Fibroblast of villous mesenchyme (primary cell): Measurements from ENCODE around the gene SOWAHA. TPM values are rescaled to one million over a fixed set of nuclear protein-coding genes. Genes with fewer than 3 reads are reported as not detected.

ENCODE experiments used
- DNase-seq: peaks from one replicate; pipeline ENCODE4 v3.0.0-alpha.2; 2010; ENCODE audit warnings: low read depth
- H3K4me3 ChIP-seq: 2 replicates; pipeline ENCODE4 v1.5.1; 2011; ENCODE audit warnings: low read depth, mild to moderate bottlenecking, low read length
- total RNA-seq: library from RNA; depleted of rRNA; stranded (reverse); fragments of >200 nt; gene quantifications from 2 replicates; pipeline ENCODE4 v1.2.3, GENCODE V29; 2012
- TF ChIP-seq, protein P1 (sequence below): IDR thresholded peaks from 2 replicates; pipeline ENCODE4 v1.5.1; 2012; ENCODE audit warnings: low read depth, mild to moderate bottlenecking, low read length; ENCODE audit not compliant: insufficient read depth

The SOWAHA gene
- total RNA-seq, 1 donor = under 0.01 TPM

DNA sequence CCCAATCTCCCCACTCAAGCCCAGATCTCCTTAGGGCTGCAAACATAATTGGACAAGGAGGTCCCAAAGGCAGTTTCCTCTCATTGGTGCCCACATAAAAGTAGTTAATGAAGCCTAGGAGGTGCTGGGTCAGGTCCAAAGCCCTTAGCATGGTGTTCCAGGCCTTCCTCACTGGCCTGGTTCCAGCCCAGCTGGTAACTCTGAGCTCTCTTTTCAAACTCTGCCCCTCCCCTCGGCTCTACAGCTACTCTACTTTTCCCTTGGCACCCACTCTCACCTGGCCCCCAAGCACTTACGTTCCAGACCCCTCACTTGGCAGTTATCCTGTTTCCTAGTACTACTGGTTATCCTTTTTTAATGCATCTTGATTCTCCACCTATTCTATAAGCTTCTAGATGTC, 46.0 kb upstream of the SOWAHA start:
- TF ChIP-seq, protein P1, sequence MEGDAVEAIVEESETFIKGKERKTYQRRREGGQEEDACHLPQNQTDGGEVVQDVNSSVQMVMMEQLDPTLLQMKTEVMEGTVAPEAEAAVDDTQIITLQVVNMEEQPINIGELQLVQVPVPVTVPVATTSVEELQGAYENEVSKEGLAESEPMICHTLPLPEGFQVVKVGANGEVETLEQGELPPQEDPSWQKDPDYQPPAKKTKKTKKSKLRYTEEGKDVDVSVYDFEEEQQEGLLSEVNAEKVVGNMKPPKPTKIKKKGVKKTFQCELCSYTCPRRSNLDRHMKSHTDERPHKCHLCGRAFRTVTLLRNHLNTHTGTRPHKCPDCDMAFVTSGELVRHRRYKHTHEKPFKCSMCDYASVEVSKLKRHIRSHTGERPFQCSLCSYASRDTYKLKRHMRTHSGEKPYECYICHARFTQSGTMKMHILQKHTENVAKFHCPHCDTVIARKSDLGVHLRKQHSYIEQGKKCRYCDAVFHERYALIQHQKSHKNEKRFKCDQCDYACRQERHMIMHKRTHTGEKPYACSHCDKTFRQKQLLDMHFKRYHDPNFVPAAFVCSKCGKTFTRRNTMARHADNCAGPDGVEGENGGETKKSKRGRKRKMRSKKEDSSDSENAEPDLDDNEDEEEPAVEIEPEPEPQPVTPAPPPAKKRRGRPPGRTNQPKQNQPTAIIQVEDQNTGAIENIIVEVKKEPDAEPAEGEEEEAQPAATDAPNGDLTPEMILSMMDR = no peak
- no peak for DNase-seq
- no peak overlapping the region for H3K4me3 ChIP-seq

DNA sequence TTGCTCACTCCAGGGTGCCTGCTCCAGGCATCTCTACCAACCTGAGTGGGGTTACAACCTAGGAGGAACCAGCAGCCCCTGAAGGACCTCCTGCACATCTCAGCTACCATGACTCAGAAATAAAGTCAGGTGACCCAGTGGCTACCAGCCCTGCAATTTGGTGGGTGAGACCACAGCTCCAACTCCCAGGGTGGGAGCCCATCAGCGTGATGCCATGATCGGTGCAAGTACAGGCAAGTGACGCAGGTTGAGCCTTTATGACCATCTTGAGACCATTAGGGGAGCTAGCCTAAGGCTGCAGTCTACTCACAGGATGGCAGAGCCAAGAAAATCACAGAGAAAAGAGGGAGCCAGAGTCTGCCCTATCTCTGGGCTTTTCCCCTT, 44.6 kb upstream of the SOWAHA start:
- TF ChIP-seq, protein P1 = no peak
- DNase-seq = no peak
- H3K4me3 ChIP-seq = no peak overlapping the region

DNA sequence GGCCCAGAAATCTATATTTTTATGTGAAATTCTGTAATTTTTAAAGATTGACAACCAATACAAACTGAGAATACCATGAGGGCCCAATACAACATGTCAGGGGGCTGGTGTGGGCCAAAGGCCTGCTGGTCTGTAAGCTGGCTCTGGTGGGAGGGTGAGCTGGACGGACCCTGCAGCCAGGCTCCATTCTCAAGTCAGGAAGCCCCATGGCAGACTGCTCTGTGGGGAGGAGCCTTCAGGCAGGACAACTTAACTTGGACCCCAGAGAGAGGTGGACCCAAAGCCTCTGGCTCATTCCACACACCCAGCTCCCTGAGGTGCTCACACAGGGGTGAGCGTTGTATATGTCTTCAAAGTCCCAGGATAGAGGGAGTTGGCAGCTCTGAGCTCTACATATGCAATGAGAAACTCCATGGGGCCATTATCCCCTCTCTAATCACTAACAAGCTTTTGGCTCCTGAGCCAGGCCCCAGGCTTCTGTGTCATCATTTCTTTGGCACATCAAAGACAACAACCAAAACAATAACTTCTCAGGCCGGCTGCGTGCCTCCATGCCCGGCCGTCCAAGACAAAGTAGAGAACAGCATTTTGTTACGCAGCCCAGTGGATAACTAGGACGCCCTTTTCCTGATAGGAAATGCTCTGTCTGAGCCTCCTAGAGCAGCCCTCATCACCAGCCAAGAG, 42.5 kb upstream of the SOWAHA start:
- H3K4me3 ChIP-seq = no peak overlapping the region
- TF ChIP-seq, protein P1 = no peak
- DNase-seq = no peak

DNA sequence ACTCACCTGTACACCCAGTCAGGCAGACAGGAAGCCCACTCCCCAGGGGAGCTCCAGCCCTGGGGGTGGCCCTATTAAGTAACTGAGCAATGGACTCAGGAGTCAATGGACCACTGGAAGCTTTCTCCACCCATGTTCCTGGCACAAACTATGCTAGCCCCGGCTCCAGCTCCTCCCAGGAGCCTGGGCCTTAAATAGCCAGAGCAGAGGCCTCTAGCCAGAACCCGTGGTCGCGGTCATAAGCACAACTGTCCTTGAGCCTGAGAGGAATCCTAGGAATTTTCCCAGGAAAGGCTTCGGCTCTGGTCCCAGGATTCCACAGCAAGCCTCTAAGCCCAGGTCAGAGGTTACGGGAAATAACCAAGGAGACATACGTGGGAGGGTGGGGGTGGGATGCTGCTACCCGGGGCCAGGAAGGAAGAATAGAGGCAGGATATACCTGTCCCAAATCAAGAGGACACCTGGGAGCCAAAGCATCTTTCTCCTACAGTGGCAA, 41.6 kb upstream of the SOWAHA start:
- no peak overlapping the region for H3K4me3 ChIP-seq
- TF ChIP-seq, protein P1 = no peak
- DNase-seq = peak; percentile 95

DNA sequence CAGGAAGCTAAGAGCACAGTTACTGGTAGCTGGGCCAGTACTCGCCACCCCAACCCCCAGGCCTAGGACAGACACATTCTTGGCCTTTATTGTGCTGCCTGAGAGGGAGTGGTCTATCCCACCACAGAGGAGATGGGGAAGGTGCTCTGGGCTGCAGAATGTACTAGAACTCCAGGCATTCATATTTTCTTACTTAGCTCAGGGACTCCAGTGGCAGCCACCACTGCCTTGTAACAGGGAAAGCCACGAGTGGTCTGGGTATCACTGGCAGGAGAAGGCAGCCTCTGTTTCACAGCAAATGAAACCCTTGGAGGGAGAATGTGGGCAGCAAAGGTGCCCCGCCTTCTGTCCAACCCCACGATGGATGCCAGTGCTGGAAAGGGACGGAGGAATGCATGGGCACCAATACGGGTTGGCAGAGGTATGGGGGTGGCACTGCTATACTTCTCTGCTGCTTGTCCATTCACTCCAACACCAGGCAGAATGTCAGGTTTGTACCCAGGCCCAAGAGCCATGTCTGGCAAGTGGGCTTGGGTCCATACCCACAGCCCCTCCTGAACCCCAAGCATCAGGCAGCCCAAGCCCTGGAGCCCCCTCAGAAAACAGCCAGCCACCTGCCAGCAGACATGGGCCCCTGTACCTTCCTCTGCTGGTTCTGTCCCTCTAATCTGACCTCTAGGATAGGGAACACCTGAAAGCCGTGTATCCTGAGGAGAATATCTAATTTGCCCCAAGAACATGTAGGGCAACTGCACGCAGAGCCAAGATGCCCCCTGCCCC, 40.6 kb upstream of the SOWAHA start:
- TF ChIP-seq, protein P1 = no peak
- H3K4me3 ChIP-seq = no peak overlapping the region
- DNase-seq = no peak

DNA sequence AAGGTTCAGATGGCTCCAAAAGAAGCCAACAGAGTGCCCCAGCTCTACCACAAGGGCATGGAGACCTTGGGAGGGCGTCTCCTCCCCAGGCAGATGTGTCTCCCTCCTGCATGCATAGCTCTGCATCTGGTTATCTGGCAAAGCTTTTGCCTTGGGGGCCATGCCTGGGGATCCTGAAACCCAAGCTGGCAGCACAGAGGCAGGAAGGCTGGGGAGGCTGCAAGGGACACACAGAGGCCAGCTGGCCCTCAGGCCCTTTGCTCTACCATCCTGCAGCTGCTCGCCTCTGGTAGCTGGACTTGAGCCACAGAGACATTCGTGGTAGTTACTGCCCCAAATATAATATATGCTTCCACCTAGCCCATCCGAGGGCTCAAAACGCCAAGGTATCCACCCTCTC, 40.0 kb upstream of the SOWAHA start:
- H3K4me3 ChIP-seq = no peak overlapping the region
- DNase-seq = no peak
- TF ChIP-seq, protein P1 = no peak
